ENCODE measurements around the gene USP5.

DNA sequence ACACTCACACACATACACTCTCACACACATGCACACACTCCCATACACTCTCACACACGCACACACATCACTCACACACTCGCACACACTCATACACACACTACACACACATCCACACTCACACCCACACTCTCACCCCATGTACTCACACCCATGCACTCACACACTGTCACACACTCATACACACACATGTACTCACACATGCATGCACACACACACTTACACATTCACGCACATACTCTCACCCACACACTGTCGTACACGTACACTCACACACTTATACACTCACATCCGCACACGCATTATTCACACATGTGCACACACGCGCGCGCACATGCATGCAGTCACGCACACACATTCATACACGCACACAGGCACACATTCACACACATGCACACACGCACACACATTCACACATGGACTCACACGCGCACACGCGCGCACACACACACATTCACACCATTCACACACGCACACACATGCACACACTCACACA is 34.2 kb upstream of the USP5 start:
- TF ChIP-seq CTCF (IDR thresholded peaks at IDR 0.05) (no peak), POLR2AphosphoS5 (IDR thresholded peaks at IDR 0.05) (no peak)

Data from breast epithelium (tissue), 3 donors.